DMS153 treated with DMSO at 0.1 percent for 48 hours (cell line): ENCODE data around the gene ARHGAP21.

Experiments
- DNase-seq: peaks from one replicate; lab custom pipeline; 2025; ENCODE audit not compliant: unreplicated experiment; lab: John Stamatoyannopoulos, UW

Gene ARHGAP21

DNA sequence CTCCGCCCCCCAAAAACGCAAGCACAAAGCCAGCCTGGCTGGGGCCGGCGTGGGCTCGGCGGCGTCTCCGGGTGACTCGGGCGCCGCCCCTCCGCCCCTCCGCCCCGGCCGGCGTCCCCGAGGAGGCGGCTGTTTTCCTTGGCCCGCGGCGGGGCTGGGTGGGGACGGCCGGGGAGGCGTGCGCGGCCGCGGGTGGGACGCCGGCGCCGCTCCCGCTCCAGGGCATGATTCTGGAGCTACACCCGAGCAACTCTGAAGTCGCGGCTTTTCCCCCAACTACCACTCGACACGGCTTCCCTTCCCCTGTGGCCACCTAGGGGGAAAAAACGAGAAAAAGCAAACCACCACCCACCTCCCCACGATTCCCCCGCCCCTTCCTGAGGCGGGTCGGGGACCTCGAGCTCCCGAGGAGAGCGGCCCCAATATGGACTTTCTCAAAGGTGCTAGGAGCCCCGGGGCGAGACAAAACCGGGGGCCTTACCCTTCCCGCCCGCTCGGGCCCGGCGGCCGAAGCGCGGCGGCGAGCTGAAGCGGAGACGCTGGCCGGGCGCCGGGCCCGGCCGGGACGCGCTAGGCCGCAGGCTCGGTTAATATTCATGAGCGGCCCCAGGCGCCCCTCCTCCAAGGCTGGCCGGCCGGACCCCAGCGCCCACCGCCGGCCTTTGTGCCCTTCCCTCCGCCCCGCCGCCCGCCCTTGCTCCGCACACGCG, 856 bp downstream of the ARHGAP21 start:
- DNase-seq, result no peak

DNA sequence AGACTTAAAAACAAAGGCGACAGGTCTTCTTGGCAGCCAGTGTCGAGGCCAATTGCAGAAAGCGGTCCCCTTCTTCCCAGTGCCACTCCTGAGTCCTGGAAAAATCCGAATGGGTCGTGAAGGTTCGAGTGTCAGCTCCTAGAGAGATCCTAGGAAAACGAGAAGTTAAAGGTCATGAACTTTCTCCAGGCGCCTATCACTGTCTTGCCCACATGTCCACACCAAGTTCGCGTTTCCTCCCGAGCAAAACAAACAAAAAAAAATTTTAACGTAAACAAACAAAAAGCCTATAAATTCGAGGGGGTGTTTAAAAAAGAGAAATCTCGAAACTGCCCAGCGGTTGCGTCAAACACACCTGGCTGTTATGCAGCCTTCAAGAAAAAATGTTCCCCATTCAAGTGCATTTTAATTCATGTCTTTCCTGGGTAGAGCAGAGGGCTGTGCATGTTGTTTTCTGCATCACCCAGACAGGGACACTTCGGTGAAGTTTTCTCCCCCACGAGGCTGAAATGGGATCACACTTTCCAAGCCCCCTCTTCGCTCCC, 1.5 kb downstream of the ARHGAP21 start:
- DNase-seq, result no peak

GRCh38 chr10:24721229-24722106, 2.2 kb downstream of the ARHGAP21 start:
- DNase-seq, result no peak

- no peak for DNase-seq
These were observed 3.6 kb downstream of the ARHGAP21 start for GRCh38 chr10:24720096-24720495.

DNA sequence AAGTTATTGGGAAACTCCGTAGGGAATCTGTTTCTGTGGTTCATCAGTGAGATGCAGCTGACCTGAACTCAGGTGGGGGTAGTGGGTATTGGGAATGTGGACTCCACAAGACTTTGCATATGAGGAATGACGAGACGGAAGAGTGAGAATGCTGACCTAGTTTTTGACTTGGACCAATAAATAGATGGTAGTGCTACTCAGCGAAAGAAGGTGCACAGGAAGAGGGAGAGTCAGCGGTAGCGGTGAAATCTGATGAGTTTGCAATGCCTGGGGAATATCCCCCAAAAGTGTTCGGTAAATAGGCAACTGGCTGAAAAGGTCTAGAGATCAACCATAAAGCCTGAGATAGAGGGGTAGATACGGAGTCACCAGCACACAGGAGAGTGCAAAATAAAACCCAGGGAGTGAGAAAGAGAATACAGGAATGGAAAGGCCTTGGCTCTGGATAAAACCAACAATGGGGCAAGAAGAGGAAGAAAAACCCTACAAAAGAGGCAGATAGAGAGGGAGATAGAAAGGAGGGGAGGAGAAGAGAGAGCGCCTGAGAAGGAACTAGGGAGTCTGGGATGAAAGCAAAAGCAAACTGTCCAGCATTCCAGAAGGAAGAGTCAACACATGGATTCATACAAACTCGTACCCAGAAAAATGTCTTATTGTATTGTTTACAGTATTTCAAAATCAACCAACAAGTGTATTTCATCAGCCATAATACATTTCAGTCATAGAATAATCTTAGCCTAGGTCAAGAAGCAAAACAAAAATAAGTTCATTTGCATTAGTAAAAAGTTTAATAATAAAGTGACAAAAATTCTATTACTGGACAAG, 5.4 kb downstream of the ARHGAP21 start:
- DNase-seq, result no peak

DNA sequence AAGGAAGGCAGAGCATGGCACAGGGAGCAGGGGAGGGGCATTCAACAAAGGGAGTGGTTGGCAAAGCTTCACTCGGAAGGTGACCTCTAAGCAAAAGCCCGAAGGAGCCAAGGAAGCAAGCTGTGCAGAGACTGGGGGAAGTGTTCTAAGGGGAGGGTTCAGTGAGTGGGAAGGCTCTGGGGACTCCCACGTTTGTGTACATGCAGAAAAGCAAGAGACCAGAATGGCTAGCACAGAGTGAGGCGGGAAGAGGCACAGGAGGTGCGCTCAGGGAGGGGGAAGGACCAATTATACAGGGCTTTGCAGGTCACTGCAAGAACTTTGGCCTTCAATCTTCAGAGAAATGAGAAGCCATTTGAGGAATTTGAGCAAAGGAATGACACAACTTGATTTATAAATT, 7.4 kb downstream of the ARHGAP21 start:
- DNase-seq, result no peak

DNA sequence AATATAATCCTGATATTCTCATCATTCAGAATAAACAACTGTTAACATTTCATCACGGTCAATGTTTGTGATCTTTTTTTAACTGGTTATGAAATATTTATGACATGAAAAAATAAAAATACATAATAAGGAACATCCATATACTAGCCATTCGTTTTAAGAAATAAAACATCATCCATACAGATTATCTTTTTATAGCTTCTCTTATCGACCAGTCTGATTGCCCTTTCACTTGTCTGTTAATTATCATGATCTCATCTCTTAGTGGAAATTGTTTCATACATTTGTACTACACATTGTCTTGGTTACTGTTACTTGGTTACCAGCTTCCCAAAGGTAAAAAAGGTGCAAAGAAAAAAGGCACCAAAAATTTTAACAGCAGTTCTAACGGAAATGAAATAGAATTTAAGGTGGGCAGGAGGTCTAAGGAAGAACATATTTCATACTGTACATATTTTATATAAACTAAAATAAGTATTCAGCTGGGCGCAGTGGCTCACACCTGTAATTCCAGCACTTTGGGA, 8.4 kb downstream of the ARHGAP21 start:
- DNase-seq, result no peak

- no peak for DNase-seq
These were observed 10.6 kb downstream of the ARHGAP21 start for GRCh38 chr10:24713086-24713485.

- no peak for DNase-seq
These were observed 12.2 kb downstream of the ARHGAP21 start for GRCh38 chr10:24711465-24711864.

GRCh38 chr10:24708081-24708480, 15.6 kb downstream of the ARHGAP21 start:
- DNase-seq, result no peak

- DNase-seq, result no peak
These were observed 16.2 kb downstream of the ARHGAP21 start for GRCh38 chr10:24707445-24707844.

DNA sequence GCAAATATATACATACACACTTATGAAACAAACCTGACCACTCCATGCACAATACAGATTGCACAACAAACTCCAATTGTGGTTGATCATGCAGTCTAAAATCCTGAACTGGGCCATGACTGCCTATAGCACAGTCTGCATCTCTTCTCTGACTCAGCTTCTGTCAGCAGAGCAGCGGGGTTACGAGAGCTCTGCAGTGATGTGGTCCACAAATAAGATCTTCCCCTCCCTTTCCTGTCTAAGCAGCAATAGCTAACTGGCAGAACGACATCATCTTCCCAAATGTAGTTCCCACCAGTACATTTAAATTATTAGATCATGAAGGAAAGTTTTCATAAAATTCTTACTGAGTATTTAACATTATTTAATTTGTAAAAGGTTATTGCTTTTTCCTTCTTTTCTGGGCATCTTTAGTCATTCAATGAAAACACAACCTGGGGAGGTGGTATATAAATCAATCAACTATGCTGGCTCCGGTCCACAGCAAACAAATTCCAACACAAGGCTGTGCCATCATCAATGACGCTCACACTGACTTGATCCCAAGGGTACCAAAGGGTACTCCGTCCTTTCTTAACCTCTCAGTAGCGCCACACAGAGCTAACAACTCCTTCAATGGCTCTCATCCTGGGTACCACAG, 17.1 kb downstream of the ARHGAP21 start:
- no peak for DNase-seq

- DNase-seq, result no peak
These were observed 20.0 kb downstream of the ARHGAP21 start for GRCh38 chr10:24703700-24704099.

DNA sequence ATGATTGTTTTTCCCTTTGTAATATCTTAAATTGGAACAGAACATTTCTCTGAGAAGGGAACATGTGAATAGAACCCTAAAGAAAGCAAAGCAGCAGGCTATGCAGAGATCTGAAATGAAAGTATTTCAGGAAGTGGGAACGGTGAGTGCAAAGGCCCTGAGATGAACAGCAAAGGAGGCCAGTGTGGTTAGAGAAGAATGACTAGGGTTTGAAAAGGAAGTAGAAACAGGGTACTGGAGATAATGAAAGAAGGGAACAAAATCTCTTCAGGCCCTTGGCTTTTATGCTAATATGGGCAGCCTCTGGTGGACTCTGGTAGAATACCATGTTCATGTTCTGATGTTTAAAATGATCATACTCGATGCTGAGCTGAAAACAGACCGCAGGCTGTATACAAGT, 22.2 kb downstream of the ARHGAP21 start:
- DNase-seq, result no peak

GRCh38 chr10:24700948-24701347, 22.7 kb downstream of the ARHGAP21 start:
- DNase-seq, result no peak

DNA sequence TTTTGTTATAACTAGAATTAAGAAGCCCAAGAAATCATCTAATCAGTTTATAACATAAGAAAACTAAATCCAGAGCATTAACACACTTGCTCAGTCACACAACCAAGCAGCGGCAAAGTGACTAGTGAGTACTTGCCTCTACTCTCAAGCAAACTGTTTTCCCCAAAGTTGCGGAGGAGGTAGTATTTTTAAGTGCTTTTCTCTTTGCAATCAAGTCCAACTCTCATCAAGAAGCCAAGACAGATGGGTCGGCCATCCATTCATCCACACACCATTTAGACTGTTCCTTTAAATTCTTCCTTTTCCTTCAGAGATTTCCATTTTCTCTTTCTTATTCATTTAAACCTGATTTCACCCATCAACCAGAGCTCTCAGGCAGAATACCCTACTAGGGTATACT, 25.4 kb downstream of the ARHGAP21 start:
- no peak for DNase-seq

- DNase-seq, result no peak
These were observed 26.6 kb downstream of the ARHGAP21 start for GRCh38 chr10:24697080-24697479.

DNA sequence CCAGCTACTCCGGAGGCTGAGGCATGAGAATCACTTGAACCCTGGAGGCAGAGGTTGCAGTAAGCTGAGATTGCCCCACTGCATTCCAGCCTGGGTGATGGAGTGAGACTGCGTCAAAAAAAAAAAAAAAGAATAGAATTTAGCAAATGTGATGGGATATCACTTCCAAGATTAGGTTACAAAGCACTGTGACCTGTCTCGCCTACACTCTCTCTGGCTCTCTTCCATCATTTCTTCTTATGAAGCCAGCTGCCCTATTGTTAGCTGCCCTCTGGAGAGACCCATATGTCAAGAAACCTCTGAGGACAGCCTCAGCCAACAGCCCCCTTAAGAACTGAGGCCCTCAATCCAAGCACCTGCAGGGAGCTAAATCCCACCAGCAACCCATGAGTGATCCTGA, 28.2 kb downstream of the ARHGAP21 start:
- DNase-seq, result no peak

DNA sequence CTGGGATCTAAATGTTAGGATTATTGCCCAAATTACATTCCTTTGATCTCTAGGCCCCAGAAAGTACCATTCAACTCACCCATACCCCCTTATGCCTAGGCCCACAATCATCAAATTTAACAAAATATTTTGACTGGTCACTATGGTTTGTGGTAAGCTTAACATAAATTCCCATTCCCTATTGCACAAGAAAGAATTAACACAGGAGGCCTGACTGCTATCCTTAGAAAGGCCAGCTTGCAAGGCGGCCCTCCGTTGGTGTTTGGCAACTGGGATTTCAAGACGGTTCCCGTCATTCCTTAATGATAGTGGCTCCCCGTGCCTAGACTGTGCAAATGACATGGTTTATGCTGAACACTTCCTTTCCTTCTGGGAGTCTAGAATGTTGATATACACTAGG, 29.6 kb downstream of the ARHGAP21 start:
- no peak for DNase-seq

GRCh38 chr10:24690961-24691512, 32.6 kb downstream of the ARHGAP21 start:
- no peak for DNase-seq
